Bronchial epithelial cell (primary cell): ENCODE data around the gene SEC22A. TPM values are rescaled to one million over a fixed set of nuclear protein-coding genes. Genes with fewer than 3 reads are reported as not detected.

Source experiments
- DNase-seq: peaks from one replicate; pipeline ENCODE4 v3.0.0-alpha.2; 2010; ENCODE audit warnings: low read depth
- FAIRE-seq: peaks from 2 replicates; lab custom pipeline; 2011; peaks lifted over from hg19 to GRCh38; lab: Jason Lieb, UNC
- H3K27me3 ChIP-seq: 2 replicates; pipeline ENCODE4 v1.5.1; 2011; ENCODE audit warnings: low read length; ENCODE audit not compliant: control insufficient read depth, insufficient read depth
- H3K36me3 ChIP-seq: 2 replicates; pipeline ENCODE4 v1.5.1; 2011; ENCODE audit warnings: low read length; ENCODE audit not compliant: control insufficient read depth, insufficient read depth
- H3K4me3 ChIP-seq: 2 replicates; pipeline ENCODE4 v1.5.1; 2011; ENCODE audit warnings: mild to moderate bottlenecking, low read depth, low read length, control low read depth
- CTCF ChIP-seq: IDR thresholded peaks from 2 replicates; pipeline ENCODE4 v1.5.1; 2011; ENCODE audit warnings: mild to moderate bottlenecking, moderate library complexity, low read length, control low read depth, inconsistent platforms; ENCODE audit not compliant: insufficient read depth, severe bottlenecking
- total RNA-seq: library from RNA; depleted of rRNA; stranded (reverse); fragments of >200 nt; gene quantifications from 2 replicates; pipeline ENCODE4 v1.2.1, GENCODE V29; 2014

The SEC22A gene
- total RNA-seq, 1 donor from 2014 or later, result 44.0 TPM

GRCh38 chr3:123158899-123159390, 42.8 kb upstream of the SEC22A start:
- DNase-seq (no peak), FAIRE-seq (no peak)
- Histone ChIP-seq H3K4me3 (no peak overlapping the region), H3K36me3 (peaks cover 28% of the 10 kb centered on the region), H3K27me3 (no peaks in the 10 kb centered on the region)
- no peak for TF ChIP-seq CTCF

- FAIRE-seq (peak; percentile 32), DNase-seq (no peak)
- no peak for TF ChIP-seq CTCF
- no peaks in the 10 kb centered on the region for H3K27me3 ChIP-seq
- H3K36me3 ChIP-seq, result peaks cover 26% of the 10 kb centered on the region
- no peak overlapping the region for H3K4me3 ChIP-seq
These were observed 41.7 kb upstream of the SEC22A start for GRCh38 chr3:123159926-123160635.

- no peak for DNase-seq
- FAIRE-seq, result no peak
These were observed 40.6 kb upstream of the SEC22A start for GRCh38 chr3:123161167-123161566.

GRCh38 chr3:123163141-123163540, 38.6 kb upstream of the SEC22A start:
- DNase-seq (no peak), FAIRE-seq (no peak)
- Histone ChIP-seq H3K4me3 (no peak overlapping the region), H3K36me3 (peaks cover 20% of the 10 kb centered on the region), H3K27me3 (no peaks in the 10 kb centered on the region)
- TF ChIP-seq CTCF, result no peak

More at GRCh38 chr3:123161167-123161566, 40.6 kb upstream of the SEC22A start:
- Histone ChIP-seq H3K27me3 (no peaks in the 10 kb centered on the region), H3K4me3 (no peak overlapping the region), H3K36me3 (peaks cover 24% of the 10 kb centered on the region)
- peak; percentile 1 for TF ChIP-seq CTCF

- Histone ChIP-seq H3K36me3 (peaks cover 18% of the 10 kb centered on the region), H3K27me3 (no peaks in the 10 kb centered on the region), H3K4me3 (no peak overlapping the region)
- DNase-seq (no peak), FAIRE-seq (no peak)
- TF ChIP-seq CTCF, result no peak
These were observed 36.6 kb upstream of the SEC22A start for GRCh38 chr3:123165163-123165562.
